HG02870 (cell line): ENCODE data around the gene POGLUT2.

ENCODE experiments used
- ATAC-seq: cut with Tn5 transposase; IDR thresholded peaks from one replicate; pipeline ENCODE4 v1.9.1; 2021; ENCODE audit warnings: mild to moderate bottlenecking, moderate library complexity; ENCODE audit not compliant: unreplicated experiment

Gene POGLUT2

DNA sequence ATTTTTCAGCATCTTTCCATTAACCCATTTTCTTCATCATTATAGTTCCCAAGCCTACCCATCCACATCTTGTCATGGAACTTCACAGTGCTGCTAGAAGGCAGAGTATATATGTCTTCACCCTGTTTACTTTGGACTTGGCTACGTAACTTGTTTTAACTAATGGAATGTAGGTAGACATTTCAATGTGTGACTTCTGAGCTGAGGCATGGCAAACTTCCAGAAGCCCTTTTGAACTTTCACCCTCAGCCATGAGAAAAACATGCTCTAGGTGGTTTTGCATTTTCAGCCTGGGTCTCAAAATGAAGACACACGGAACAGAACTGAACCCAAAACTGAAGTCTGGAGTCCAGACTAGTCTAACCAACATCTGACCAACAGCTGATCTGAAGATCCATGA is 28.3 kb downstream of the POGLUT2 start:
- no peak for ATAC-seq

DNA sequence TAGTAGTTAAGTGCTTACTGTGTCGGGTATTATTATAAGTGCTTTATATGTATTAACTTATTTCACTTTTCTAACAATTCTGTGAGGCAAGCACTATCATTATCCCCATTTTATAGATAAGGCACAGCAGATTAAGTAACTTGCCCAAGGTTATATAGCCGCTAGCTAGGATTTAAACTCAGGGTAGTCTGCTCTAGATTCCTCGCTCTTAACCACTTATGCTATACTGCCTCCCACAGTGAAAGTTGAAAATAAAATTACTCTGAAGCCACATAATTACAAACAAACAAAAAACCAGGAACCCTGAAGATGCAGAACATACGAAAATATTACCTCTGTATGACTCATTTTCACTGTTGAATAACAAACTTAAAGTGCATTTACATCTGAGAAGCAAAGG is 29.1 kb downstream of the POGLUT2 start:
- no peak for ATAC-seq

DNA sequence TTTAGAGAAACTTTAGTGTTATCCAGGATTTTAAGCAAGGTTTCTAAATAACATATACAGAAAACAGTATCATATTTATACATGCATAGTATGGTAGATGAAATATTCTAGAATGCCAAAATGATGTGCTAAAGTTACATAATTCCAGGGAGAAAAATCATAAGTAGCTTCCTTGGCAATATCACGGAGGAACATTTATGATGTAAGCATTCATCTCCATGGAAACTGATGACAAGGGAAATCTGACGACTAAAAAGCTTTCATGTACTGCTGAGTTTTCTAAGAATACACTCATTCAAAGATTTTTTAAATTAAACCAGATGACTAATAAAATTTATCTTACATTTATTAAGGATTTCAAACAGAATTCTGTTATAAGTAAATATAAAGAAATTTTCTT is 29.9 kb downstream of the POGLUT2 start:
- no peak for ATAC-seq

DNA sequence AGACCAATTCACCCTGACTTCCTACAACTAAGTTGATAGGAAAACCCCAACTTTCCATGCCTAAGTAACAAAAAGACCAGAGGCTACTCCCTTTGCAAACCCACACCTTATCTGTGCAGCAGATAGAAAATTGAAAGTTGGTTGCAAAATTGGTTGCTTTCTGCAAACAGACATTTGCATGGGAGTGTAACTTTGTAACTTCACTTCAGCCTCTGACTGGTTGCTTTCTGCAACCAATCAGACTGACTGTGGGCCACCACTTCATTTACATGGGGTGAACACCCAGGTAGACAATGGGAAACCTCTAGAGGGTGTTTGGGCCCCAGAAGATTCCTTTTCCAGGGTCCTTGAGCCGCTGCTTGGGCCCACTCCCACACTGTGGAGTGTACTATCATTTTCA is 35.0 kb downstream of the POGLUT2 start:
- no peak for ATAC-seq

DNA sequence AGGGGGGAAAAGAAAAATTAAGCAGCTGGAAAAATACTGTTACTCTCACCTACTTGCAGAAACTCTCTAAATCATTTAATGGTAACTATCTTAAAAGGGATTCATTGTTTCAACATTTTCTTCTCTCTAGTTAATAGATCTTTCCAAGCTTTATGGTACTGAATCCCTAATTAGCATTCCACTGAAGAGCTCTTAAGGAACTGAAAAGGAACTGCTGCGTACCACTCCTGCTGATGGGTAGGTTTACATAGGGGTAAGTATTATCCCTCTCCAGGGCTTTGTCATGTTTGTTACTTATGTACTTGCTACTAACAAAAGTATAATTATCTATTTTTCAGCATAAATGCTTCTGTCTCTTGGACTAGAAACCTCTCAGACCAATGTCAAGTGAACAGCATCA is 37.7 kb downstream of the POGLUT2 start:
- ATAC-seq, result no peak

DNA sequence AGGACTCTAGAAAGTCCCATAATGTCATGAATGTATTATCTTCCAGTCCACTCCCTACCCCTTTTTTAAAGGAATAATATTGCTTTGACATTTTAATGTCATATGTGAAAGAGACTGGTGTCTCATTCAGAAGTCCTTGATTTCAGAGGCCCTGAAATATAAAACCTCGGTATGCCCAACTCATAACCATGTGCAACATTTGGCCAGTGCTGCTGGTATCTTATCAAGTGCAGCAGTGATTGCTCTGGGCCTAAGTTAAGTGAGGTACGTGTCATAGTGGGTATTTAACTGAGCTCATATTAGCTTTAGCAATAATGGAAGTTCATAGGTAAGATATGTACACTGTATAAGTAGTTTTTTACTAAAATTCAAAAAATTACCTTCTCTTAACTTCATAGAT is 39.9 kb downstream of the POGLUT2 start:
- no peak for ATAC-seq

DNA sequence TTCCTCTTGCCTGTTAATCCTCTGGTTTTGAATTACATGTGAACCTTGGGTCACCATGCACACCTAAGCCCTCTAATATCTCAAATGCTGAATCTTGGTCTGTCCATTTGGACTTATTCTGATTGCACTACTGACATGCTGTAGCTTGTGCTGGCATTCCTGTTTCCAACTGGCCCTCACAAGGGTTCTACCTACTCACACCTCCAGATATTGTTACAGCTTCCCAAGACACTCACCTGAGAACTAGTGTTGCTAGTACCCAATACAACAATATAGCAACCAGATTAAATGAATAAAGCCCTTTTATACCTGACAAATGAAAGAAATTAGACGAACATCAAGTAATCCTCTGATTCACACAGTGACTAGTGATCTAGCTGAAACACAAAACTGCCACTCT is 41.8 kb downstream of the POGLUT2 start:
- no peak for ATAC-seq

DNA sequence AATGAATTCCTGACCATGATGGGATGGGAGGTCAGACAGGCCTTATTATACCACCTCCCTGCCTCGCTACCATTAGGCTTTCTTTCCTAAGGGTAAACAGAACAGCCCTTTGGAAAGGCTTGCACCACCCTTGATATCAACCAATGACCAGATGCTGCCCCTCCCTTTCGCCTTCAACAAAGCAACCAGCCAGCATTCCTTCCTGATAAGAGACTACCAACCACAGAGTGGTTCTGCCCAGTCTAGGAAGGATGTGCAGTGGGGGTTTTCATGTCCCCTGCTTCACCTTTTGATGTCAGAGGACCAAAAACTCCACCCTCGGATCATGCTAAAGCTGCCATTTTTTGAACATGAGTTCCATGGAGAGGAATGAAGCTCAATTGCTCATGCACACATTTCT is 46.9 kb downstream of the POGLUT2 start:
- ATAC-seq, result no peak

DNA sequence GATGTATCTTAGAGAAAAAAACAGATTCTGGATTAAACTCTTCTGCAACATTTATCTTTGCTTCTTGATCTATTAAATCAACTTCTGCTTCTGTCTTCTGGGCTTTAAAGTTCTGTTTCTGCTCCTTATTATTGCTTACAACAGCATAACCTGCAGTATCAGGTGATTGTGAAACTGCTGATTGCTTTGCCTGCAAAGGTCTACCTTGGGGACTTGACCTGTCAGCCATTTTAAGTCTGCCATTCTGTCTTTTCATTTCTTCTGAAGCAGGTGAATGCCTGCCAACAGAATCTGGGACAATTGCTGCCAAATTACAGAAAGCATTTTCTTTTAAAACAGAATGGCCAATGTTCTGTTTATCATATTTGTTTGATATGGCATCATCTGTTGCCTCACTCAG is 56.3 kb downstream of the POGLUT2 start:
- no peak for ATAC-seq

DNA sequence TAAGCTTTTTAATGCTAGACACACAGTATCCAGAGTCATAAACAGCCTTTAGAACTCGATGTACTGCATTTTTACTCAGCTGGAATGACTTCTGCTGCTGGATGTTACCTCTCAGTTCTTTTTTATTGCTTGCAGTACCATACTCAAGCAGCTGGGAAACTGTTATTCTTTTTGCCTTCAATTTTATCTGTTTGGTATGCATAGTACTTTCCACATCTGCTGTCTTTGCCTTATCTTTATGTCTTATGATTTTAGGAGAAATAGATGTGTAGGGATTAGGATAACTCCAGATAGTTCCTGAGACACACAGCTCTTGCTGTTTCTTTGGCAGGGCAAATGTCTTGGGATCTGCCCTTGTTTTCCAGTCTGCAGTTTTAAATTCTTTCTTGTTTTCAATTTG is 56.7 kb downstream of the POGLUT2 start:
- no peak for ATAC-seq
